ENCODE data around the gene WFDC12. TPM values are rescaled to one million over a fixed set of nuclear protein-coding genes. Genes with fewer than 3 reads are reported as not detected.

WFDC12 gene
- total RNA-seq, 1 experiment from 2014 or later = not detected

- intact Hi-C loops (cut with micrococcal nuclease) = loop anchor here (1.0 to 5.0 kb wide), 3 partner anchors 39 to 153 kb away; no protein-coding TSS in a partner anchor
Measured at GRCh38 chr20:45138561-45139300, 14.5 kb upstream of the WFDC12 start.

GRCh38 chr20:45136911-45137310, 12.6 kb upstream of the WFDC12 start:
- DNase-seq (no peak), ATAC-seq (no peak)
- H2AFZ ChIP-seq (ENCODE audit: low read length) = no peak overlapping the region
- H3K79me2 ChIP-seq (ENCODE audit: low read length) = no peaks in the 10 kb centered on the region
- no peaks in the 10 kb centered on the region for H3K36me3 ChIP-seq (ENCODE audit: low read depth, low read length)
- H3K4me3 ChIP-seq (ENCODE audit: low read length) = no peak overlapping the region
- TF ChIP-seq CTCF (conservative IDR thresholded peaks at IDR 0.05; ENCODE audit: low read depth, low read length) = no peak
- no peak for TF ChIP-seq EZH2phosphoT487 (IDR thresholded peaks at IDR 0.05; ENCODE audit: borderline replicate concordance, low read length)
- no peak for TF ChIP-seq EZH2 (IDR thresholded peaks at IDR 0.05; ENCODE audit: low read length, unreplicated experiment)
- no TSS peak for BruUV-seq (replicated peaks)
- no peak overlapping the region for H3K4me2 ChIP-seq (ENCODE audit: low read length)
- no peaks in the 10 kb centered on the region for H3K9me2 ChIP-seq (replicated peaks; ENCODE audit: low read length)
- H3K9me3 ChIP-seq (ENCODE audit: low read length) = no peaks in the 10 kb centered on the region
- no peaks in the 10 kb centered on the region for H4K20me1 ChIP-seq (ENCODE audit: low read length)
- ChIA-PET CTCF (interaction anchor here (0.8 kb wide), 1 partner anchor 157 kb away, joined by 3 read pairs; no protein-coding TSS in a partner anchor), POLR2A (ENCODE audit: unreplicated experiment) (interaction anchor here (0.7 kb wide), 1 partner anchor 49 kb away, joined by 12 read pairs; no protein-coding TSS in a partner anchor)
- H3F3A ChIP-seq (ENCODE audit: low read length, unreplicated experiment) = no peaks in the 10 kb centered on the region
- H3K27ac ChIP-seq (ENCODE audit: low read length) = no peak overlapping the region
- no peak overlapping the region for H3K9ac ChIP-seq (ENCODE audit: low read length)
- H3K4me1 ChIP-seq (ENCODE audit: insufficient read depth, low read length) = peaks cover 19% of the 10 kb centered on the region
- intact Hi-C loops (cut with micrococcal nuclease) = loop anchor here (5.0 kb wide), 2 partner anchors 40 to 95 kb away; no protein-coding TSS in a partner anchor
- H3K27me3 ChIP-seq (ENCODE audit: low read length) = no peaks in the 10 kb centered on the region

More at GRCh38 chr20:45138561-45139300, 14.5 kb upstream of the WFDC12 start:
- DNase-seq (peak; percentile 86), ATAC-seq (peak; percentile 96)
- Histone ChIP-seq H3K79me2 (ENCODE audit: low read length) (no peaks in the 10 kb centered on the region), H3K9me2 (replicated peaks; ENCODE audit: low read length) (no peaks in the 10 kb centered on the region), H3K9me3 (ENCODE audit: low read length) (no peaks in the 10 kb centered on the region), H3K9ac (ENCODE audit: low read length) (no peak overlapping the region), H3K27ac (ENCODE audit: low read length) (peak overlapping the region; percentile 27), H3K36me3 (ENCODE audit: low read depth, low read length) (no peaks in the 10 kb centered on the region), H2AFZ (ENCODE audit: low read length) (peak overlapping the region; percentile 70), H3K27me3 (ENCODE audit: low read length) (no peaks in the 10 kb centered on the region), H3F3A (ENCODE audit: low read length, unreplicated experiment) (no peaks in the 10 kb centered on the region), H3K4me3 (ENCODE audit: low read length) (peak overlapping the region; percentile 20; the same call in 1 of the 2 replicates), H3K4me1 (ENCODE audit: insufficient read depth, low read length) (peaks cover 19% of the 10 kb centered on the region), H4K20me1 (ENCODE audit: low read length) (no peaks in the 10 kb centered on the region), H3K4me2 (ENCODE audit: low read length) (peak overlapping the region; percentile 60)
- ChIA-PET POLR2A (ENCODE audit: unreplicated experiment) (interaction anchor here (1.0 kb wide), 1 partner anchor 36 kb away, joined by 3 read pairs; the partner anchor contains the start of gene PI3), CTCF (interaction anchor here (0.6 to 2.1 kb wide), 19 partner anchors 11 to 281 kb away, joined by 3 to 15 read pairs (median 5); partner anchors contain the start of gene WFDC12)
- TF ChIP-seq EZH2phosphoT487 (IDR thresholded peaks at IDR 0.05; ENCODE audit: borderline replicate concordance, low read length) (no peak), EZH2 (IDR thresholded peaks at IDR 0.05; ENCODE audit: low read length, unreplicated experiment) (no peak), CTCF (conservative IDR thresholded peaks at IDR 0.05; ENCODE audit: low read depth, low read length) (peak; percentile 99)
- TSS peak; percentile 74 for BruUV-seq (replicated peaks)
